GM12874 (cell line): Measurements from ENCODE around the gene KHDC3L.

ENCODE experiments used
- CTCF ChIP-seq: IDR thresholded peaks from 2 replicates; pipeline ENCODE4 v1.5.1; 2011; ENCODE audit warnings: low read depth, mild to moderate bottlenecking, control low read depth, low read length, moderate library complexity; ENCODE audit not compliant: insufficient read depth

The KHDC3L gene

GRCh38 chr6:73369563-73369962 lies 7.1 kb downstream of the KHDC3L start, which contains the start of gene OOEP:
Gene OOEP, minus strand, starts transcription at chr6:73369897. Its CDS starts 105 bp downstream, at chr6:73369792.
- no peak for TF ChIP-seq CTCF

GRCh38 chr6:73371984-73372383 lies 9.5 kb downstream of the KHDC3L start:
- no peak for TF ChIP-seq CTCF

GRCh38 chr6:73372516-73372915 lies 10.1 kb downstream of the KHDC3L start:
- no peak for TF ChIP-seq CTCF

GRCh38 chr6:73375216-73375615 lies 12.8 kb downstream of the KHDC3L start:
- no peak for TF ChIP-seq CTCF

GRCh38 chr6:73377225-73377624 lies 14.8 kb downstream of the KHDC3L start:
- TF ChIP-seq CTCF: no peak

- no peak for TF ChIP-seq CTCF
Measured at GRCh38 chr6:73382462-73383113, 20.1 kb downstream of the KHDC3L start.

GRCh38 chr6:73388433-73388799 lies 26.0 kb downstream of the KHDC3L start:
- no peak for TF ChIP-seq CTCF
